ENCODE measurements around the gene DCBLD1.
A peak's percentile ranks its signal among the peaks of the same experiment; 100 is the strongest.

DCBLD1 gene

DNA sequence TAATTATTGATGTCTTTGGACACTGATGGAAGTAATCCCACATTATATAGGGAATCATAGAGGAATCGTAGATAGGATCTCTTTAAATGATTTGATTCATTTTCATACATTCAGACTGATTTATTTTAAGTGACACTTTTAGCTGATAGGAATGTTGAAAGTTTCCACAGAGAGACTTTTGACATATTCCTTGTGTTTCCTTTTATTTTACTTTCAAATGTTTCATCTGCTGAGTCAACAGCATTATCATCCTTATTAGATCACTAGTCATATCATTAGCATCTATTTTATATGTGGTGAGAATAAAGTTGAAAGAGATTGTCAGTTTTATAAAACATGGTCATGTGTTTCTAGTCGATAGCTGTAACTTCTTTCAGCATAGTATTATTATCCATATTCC lies 13.4 kb downstream of the DCBLD1 start:
- H3K27ac ChIP-seq = no peak overlapping the region
- TF ChIP-seq, protein P1, sequence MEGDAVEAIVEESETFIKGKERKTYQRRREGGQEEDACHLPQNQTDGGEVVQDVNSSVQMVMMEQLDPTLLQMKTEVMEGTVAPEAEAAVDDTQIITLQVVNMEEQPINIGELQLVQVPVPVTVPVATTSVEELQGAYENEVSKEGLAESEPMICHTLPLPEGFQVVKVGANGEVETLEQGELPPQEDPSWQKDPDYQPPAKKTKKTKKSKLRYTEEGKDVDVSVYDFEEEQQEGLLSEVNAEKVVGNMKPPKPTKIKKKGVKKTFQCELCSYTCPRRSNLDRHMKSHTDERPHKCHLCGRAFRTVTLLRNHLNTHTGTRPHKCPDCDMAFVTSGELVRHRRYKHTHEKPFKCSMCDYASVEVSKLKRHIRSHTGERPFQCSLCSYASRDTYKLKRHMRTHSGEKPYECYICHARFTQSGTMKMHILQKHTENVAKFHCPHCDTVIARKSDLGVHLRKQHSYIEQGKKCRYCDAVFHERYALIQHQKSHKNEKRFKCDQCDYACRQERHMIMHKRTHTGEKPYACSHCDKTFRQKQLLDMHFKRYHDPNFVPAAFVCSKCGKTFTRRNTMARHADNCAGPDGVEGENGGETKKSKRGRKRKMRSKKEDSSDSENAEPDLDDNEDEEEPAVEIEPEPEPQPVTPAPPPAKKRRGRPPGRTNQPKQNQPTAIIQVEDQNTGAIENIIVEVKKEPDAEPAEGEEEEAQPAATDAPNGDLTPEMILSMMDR (IDR thresholded peaks at IDR 0.05) = no peak
- intact Hi-C loops (cut with DNase I; ENCODE audit: low total_unique reads) = no loop called here
- H3K4me3 ChIP-seq = no peak overlapping the region
- peaks cover 0 to 23% (median 2%) of the 10 kb centered on the region in 4 donors for H3K4me1 ChIP-seq
- H3K27me3 ChIP-seq = no peaks in the 10 kb centered on the region
- H3K9me3 ChIP-seq = no peaks in the 10 kb centered on the region
- H3K36me3 ChIP-seq = no peaks in the 10 kb centered on the region
- DNase-seq = no peak

DNA sequence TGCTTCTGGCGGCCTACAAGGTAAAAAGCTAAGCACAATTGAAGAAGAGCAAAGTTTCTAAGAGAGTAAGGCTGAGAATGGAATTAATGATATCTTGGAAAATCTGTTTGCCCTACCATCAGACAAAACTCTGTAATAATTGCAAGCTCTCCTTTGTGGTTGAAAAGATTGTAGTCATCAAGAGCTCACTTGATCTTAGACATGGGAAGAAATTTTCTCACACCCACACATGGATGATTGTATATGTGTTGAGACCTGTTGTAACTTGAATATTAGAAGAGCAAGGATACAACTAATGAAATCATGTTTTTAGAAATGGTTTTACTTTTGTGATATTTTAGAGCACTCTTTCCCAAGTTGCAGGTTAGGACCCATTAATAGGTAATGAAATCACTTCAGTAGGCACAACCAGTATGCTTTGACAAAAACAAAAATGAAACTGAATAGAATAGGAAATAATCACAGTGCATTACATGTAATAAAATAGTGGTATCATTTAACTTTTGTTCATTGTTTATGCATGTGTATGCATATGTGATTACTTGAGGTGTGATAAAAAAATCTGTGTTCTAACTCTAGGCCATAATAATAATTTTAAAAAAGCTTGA lies 14.0 kb downstream of the DCBLD1 start:
- H3K27ac ChIP-seq = no peak overlapping the region
- H3K27me3 ChIP-seq = no peaks in the 10 kb centered on the region
- no peak overlapping the region for H3K4me3 ChIP-seq
- intact Hi-C loops (cut with DNase I; ENCODE audit: low total_unique reads) = no loop called here
- no peaks in the 10 kb centered on the region for H3K9me3 ChIP-seq
- no peak for DNase-seq
- H3K36me3 ChIP-seq = no peaks in the 10 kb centered on the region
- peaks cover 0 to 23% (median 2%) of the 10 kb centered on the region in 4 donors for H3K4me1 ChIP-seq
- TF ChIP-seq, protein P1 (IDR thresholded peaks at IDR 0.05) = no peak

DNA sequence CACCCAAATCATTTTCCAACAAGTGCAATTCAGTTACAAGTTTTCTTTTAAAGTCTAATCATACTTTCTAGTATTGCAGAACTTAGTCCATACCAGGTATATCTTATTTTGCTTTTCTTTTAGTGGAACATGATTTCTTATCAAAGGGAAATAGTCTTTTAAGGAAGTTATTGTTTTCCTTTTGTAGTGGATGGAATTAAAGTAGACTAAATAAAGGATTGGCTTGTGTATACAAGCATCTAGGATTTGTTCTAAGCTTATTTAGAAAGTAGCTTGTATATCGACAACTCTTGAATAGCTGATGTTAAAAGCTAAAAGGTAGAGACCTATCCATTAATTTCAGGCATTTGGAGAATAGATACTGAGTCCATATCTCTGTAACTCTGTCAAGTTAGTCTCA lies 14.8 kb downstream of the DCBLD1 start:
- no peaks in the 10 kb centered on the region for H3K27me3 ChIP-seq
- peak overlapping the region in 1 of 2 donors; percentile 11 for H3K27ac ChIP-seq
- no peak for DNase-seq
- H3K36me3 ChIP-seq = no peaks in the 10 kb centered on the region
- H3K4me3 ChIP-seq = no peak overlapping the region
- H3K4me1 ChIP-seq = peaks cover 0 to 23% (median 2%) of the 10 kb centered on the region in 4 donors
- no peaks in the 10 kb centered on the region for H3K9me3 ChIP-seq
- TF ChIP-seq, protein P1 (IDR thresholded peaks at IDR 0.05) = no peak
- intact Hi-C loops (cut with DNase I; ENCODE audit: low total_unique reads) = no loop called here

DNA sequence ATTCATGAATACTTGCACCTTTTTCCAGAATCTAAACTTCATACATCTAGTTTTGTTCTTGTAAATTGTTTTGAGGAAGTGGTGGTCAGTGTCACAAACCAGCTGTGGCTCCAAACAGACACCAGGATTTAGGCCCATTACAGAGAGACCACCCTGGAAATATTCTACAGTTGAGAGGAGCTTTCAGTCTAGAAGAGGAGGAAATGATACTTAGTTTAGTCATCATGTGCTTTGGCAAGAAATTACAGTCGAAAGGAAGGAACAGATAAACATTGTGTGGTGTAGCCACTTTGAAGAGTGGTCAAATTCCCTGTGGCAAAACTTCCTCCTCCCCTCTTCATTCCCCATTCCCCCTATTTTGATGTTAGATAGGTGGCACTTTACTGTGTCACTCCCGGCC lies 15.7 kb downstream of the DCBLD1 start:
- TF ChIP-seq, protein P1 (IDR thresholded peaks at IDR 0.05) = no peak
- Histone ChIP-seq H3K4me1 (peaks cover 0 to 23% (median 2%) of the 10 kb centered on the region in 4 donors), H3K36me3 (no peaks in the 10 kb centered on the region), H3K9me3 (no peaks in the 10 kb centered on the region), H3K4me3 (no peak overlapping the region), H3K27ac (peak overlapping the region; percentile 2 to 30), H3K27me3 (no peaks in the 10 kb centered on the region)
- DNase-seq = no peak
- intact Hi-C loops (cut with DNase I; ENCODE audit: low total_unique reads) = no loop called here

DNA sequence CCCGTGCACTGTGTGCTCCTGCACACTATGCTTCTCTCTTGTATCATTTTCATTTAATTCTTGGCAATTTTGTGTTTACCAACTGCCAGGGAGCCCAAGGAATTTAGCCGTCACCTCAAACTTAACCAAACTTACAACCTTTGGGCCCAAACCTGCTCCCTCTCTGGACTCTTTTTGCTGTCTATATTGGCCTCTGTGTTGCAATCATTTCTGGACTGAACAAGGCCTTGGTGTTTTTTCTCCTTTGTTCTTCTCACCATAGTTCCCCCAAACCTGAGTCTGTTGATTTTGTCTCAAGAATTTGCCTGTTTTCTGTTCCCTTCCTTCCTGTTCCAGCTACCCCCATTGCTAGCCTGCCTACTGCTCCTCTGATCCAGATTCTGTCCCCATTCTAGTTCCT lies 19.2 kb downstream of the DCBLD1 start:
- no peaks in the 10 kb centered on the region for H3K9me3 ChIP-seq
- no peak overlapping the region for H3K4me3 ChIP-seq
- H3K36me3 ChIP-seq = no peaks in the 10 kb centered on the region
- no peak for DNase-seq
- TF ChIP-seq, protein P1 (IDR thresholded peaks at IDR 0.05) = no peak
- intact Hi-C loops (cut with DNase I; ENCODE audit: low total_unique reads) = no loop called here
- no peaks in the 10 kb centered on the region for H3K27me3 ChIP-seq
- peaks cover 0 to 21% (median 5%) of the 10 kb centered on the region in 4 donors for H3K4me1 ChIP-seq
- no peak overlapping the region for H3K27ac ChIP-seq

DNA sequence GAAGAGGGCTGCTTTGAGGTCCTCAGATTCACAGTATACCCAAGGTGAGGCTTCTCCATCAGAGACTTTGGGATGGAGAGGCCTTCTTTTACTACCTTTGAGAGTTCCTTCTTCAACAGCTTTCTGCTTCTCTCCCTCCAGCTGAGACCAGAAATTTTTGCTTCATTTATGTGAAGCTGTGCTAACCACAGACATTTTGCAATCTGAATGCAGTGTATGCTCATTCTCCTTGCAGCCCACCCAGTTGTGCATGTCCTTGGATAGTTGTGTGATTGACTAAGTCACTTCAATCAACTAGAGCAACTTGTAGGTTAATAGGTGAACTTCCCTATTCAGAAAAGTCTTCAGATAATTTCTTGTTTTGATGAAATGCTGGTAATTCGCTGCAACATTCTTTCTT lies 20.1 kb downstream of the DCBLD1 start:
- Histone ChIP-seq H3K4me1 (peaks cover 0 to 24% (median 9%) of the 10 kb centered on the region in 4 donors), H3K4me3 (no peak overlapping the region), H3K36me3 (no peaks in the 10 kb centered on the region), H3K27ac (no peak overlapping the region), H3K9me3 (no peaks in the 10 kb centered on the region), H3K27me3 (no peaks in the 10 kb centered on the region)
- no peak for DNase-seq
- TF ChIP-seq, protein P1 (IDR thresholded peaks at IDR 0.05) = no peak
- intact Hi-C loops (cut with DNase I; ENCODE audit: low total_unique reads) = no loop called here
